CD14-positive monocyte (primary cell): Measurements from ENCODE around the gene ZNF48. TPM values are rescaled to one million over a fixed set of nuclear protein-coding genes. Genes with fewer than 3 reads are reported as not detected.
"Not testable (repeated sequence)": the region's sequence is repeated elsewhere in the genome, so short reads cannot be mapped to it uniquely, and the experiment has no call there.

ENCODE experiments used
- DNase-seq, 3 donors: peaks; one replicate each; pipeline ENCODE4 v3.0.0-alpha.2; 2011 to 2022
- H2AFZ ChIP-seq: 2 replicates; pipeline ENCODE4 v1.6.0; 2012; ENCODE audit warnings: mild to moderate bottlenecking, low read depth, low read length, inconsistent platforms; ENCODE audit not compliant: insufficient read depth, poor library complexity, severe bottlenecking
- H3K27ac ChIP-seq, 2 donors: 1 replicate in 1 of 2; 2 replicates in 1 of 2; pipeline ENCODE4 v1.5.1; 2012 to 2013; ENCODE audit warnings: low read length in 2 of 2, control low read depth in 1 of 2, inconsistent platforms in 1 of 2, low read depth in 1 of 2, mild to moderate bottlenecking in 1 of 2
- H3K27me3 ChIP-seq, 2 donors: one replicate each; pipeline versions ENCODE4 v1.6.0 to v1.6.1; 2011 to 2013; ENCODE audit warnings: low read length in 2 of 2; ENCODE audit not compliant: control insufficient read depth in 2 of 2, insufficient read depth in 2 of 2
- H3K36me3 ChIP-seq, 2 donors: replicated peaks in 1 of 2; 1 replicate in 1 of 2; 2 replicates in 1 of 2; pipeline versions ENCODE4 v1.5.1 to v1.6.1; 2012 to 2013; ENCODE audit warnings: low read length in 2 of 2, control low read depth in 1 of 2, inconsistent platforms in 1 of 2, mild to moderate bottlenecking in 1 of 2; ENCODE audit not compliant: insufficient read depth in 2 of 2, control insufficient read depth in 1 of 2
- H3K4me1 ChIP-seq, 2 donors: 1 replicate in 1 of 2; 2 replicates in 1 of 2; pipeline versions ENCODE4 v1.5.1 to v1.6.1; 2012 to 2013; ENCODE audit warnings: low read length in 2 of 2, control low read depth in 1 of 2, inconsistent platforms in 1 of 2, mild to moderate bottlenecking in 1 of 2, moderate library complexity in 1 of 2; ENCODE audit not compliant: insufficient read depth in 2 of 2, control insufficient read depth in 1 of 2
- H3K4me2 ChIP-seq: replicated peaks from 2 replicates; pipeline ENCODE3; 2012; ENCODE audit warnings: low read length, moderate library complexity, mild to moderate bottlenecking; ENCODE audit not compliant: poor library complexity, severe bottlenecking; ENCODE audit errors: extremely low read depth
- H3K4me3 ChIP-seq, 3 experiments: fragments of 200-600 bp in 1 of 3; sonication (generic) in 1 of 3; replicated peaks in 1 of 3; 1 replicate in 2 of 3; 2 replicates in 1 of 3; pipeline ENCODE4 v1.5.1; 2011 to 2013; ENCODE audit warnings: low read length in 3 of 3, mild to moderate bottlenecking in 3 of 3, control low read depth in 2 of 3, low read depth in 2 of 3, inconsistent platforms in 1 of 3, moderate library complexity in 1 of 3
- H3K79me2 ChIP-seq: 2 replicates; pipeline ENCODE4 v1.6.0; 2012; ENCODE audit warnings: mild to moderate bottlenecking, control low read depth, inconsistent platforms, low read length, moderate library complexity; ENCODE audit not compliant: insufficient read depth
- H3K9ac ChIP-seq: 2 replicates; pipeline ENCODE4 v1.6.0; 2017; ENCODE audit warnings: low read length, mild to moderate bottlenecking; ENCODE audit not compliant: insufficient read depth, poor library complexity, severe bottlenecking
- H3K9me3 ChIP-seq, 2 donors: replicated peaks in 1 of 2; 1 replicate in 1 of 2; 2 replicates in 1 of 2; pipeline versions ENCODE4 v1.5.1 to v1.6.1; 2012 to 2013; ENCODE audit warnings: low read length in 2 of 2, control low read depth in 1 of 2; ENCODE audit not compliant: control insufficient read depth in 1 of 2, insufficient read depth in 1 of 2
- H4K20me1 ChIP-seq: 2 replicates; pipeline ENCODE4 v1.6.0; 2012; ENCODE audit warnings: mild to moderate bottlenecking, low read length, control low read depth, moderate library complexity; ENCODE audit not compliant: insufficient read depth
- H3K27ac Mint-ChIP-seq, 7 donors: one replicate each; pipeline ENCODE4 v1.8.0; 2020; ENCODE audit warnings: mild to moderate bottlenecking in 7 of 7, mixed read lengths in 7 of 7, moderate library complexity in 6 of 7, inconsistent platforms in 2 of 7
- H3K27me3 Mint-ChIP-seq, 3 donors: one replicate each; pipeline ENCODE4 v1.8.0; 2021 to 2022; ENCODE audit warnings: low read depth in 3 of 3, mild to moderate bottlenecking in 3 of 3, mixed read lengths in 3 of 3, moderate library complexity in 3 of 3, inconsistent platforms in 1 of 3
- H3K36me3 Mint-ChIP-seq, 2 donors: one replicate each; pipeline ENCODE4 v1.8.0; 2020; ENCODE audit warnings: mixed read lengths in 2 of 2, inconsistent platforms in 1 of 2, mild to moderate bottlenecking in 1 of 2
- H3K4me1 Mint-ChIP-seq: one replicate; pipeline ENCODE4 v1.8.0; 2020; ENCODE audit warnings: mild to moderate bottlenecking, mixed read lengths
- H3K4me3 Mint-ChIP-seq, 2 donors: one replicate each; pipeline ENCODE4 v1.8.0; 2020; ENCODE audit warnings: mild to moderate bottlenecking in 2 of 2, mixed read lengths in 2 of 2, moderate library complexity in 1 of 2
- H3K9me3 Mint-ChIP-seq, 7 donors: one replicate each; pipeline ENCODE4 v1.8.0; 2020 to 2022; ENCODE audit warnings: mixed read lengths in 7 of 7, mild to moderate bottlenecking in 6 of 7, moderate library complexity in 6 of 7, inconsistent platforms in 2 of 7
- CTCF ChIP-seq: fragments of 200-600 bp; IDR thresholded peaks from one replicate; pipeline ENCODE4 v1.8.0; 2022; ENCODE audit warnings: antibody characterized with exemption, mild to moderate bottlenecking
- WGBS: methylation state at CpG from one replicate; pipeline ENCODE4 v1.1.5; 2013; ENCODE audit warnings: missing lambda C conversion rate; ENCODE audit not compliant: insufficient coverage; 5-methylcytosine and 5-hydroxymethylcytosine counted together
- intact Hi-C, 2 donors: fragments of 100-400 bp; cut with micrococcal nuclease; formaldehyde crosslinking; loops; one replicate each; pipeline versions ENCODE4 v1.15.0 to v1.15.1; 2023
- polyA plus RNA-seq, 3 donors: library from polyadenylated mRNA; depleted of rRNA in 1 of 3; unstranded in 2 of 3; stranded (reverse) in 1 of 3; fragments of 300-500 nt in 2 of 3; fragments of >200 nt in 1 of 3; fragmentation: Illumina TruSeq in 2 of 3; gene quantifications; 1 replicate in 2 of 3; 2 replicates in 1 of 3; pipeline ENCODE4 v1.2.3, GENCODE V29; 2012 to 2021

Gene ZNF48
- polyA plus RNA-seq, 3 donors = 0.67 to 1.4 (median 0.93) TPM

- peak overlapping the region in 3 of 7 donors; percentile 18 to 68 (median 20) for H3K27ac Mint-ChIP-seq
- no peak for DNase-seq
- intact Hi-C loops = loop anchor here in 1 of 2 donors (2.0 kb wide), 1 partner anchor 14 kb away; no protein-coding TSS in a partner anchor
- Histone ChIP-seq H4K20me1 (no peaks in the 10 kb centered on the region), H3K36me3 (no peaks in the 10 kb centered on the region), H3K9me3 (no peaks in the 10 kb centered on the region), H2AFZ (peak overlapping the region; percentile 90), H3K4me1 (peaks cover 8 to 16% of the 10 kb centered on the region in 2 donors), H3K27ac (no peak overlapping the region), H3K9ac (peak overlapping the region; percentile 62), H3K27me3 (no peaks in the 10 kb centered on the region), H3K79me2 (no peaks in the 10 kb centered on the region), H3K4me2 (peak overlapping the region; percentile 79), H3K4me3 (peak overlapping the region; percentile 27 to 80 (median 46))
- peak overlapping the region; percentile 84 to 91 for H3K4me3 Mint-ChIP-seq
- H3K27me3 Mint-ChIP-seq = peaks cover 8 to 27% (median 11%) of the 10 kb centered on the region in 3 donors
- H3K36me3 Mint-ChIP-seq = peaks cover 5 to 13% of the 10 kb centered on the region in 2 donors
- no peaks in the 10 kb centered on the region for H3K9me3 Mint-ChIP-seq
- peaks cover 23% of the 10 kb centered on the region for H3K4me1 Mint-ChIP-seq
- TF ChIP-seq CTCF = no peak
- WGBS = 31% methylated on average over 25 of the region's 31 CpGs
Observed at GRCh38 chr16:30394592-30395154, 547 bp upstream of the ZNF48 start.

GRCh38 chr16:30395992-30396585, 869 bp downstream of the ZNF48 start:
- no peak for DNase-seq
- H2AFZ ChIP-seq = peak overlapping the region; percentile 90
- Mint-ChIP-seq H3K36me3 (peaks cover 5 to 13% of the 10 kb centered on the region in 2 donors), H3K27me3 (peaks cover 7 to 30% (median 12%) of the 10 kb centered on the region in 3 donors), H3K4me1 (peaks cover 32% of the 10 kb centered on the region), H3K4me3 (peak overlapping the region; percentile 84 to 90), H3K9me3 (no peaks in the 10 kb centered on the region), H3K27ac (peak overlapping the region in 2 of 7 donors; percentile 31 to 33)
- no peaks in the 10 kb centered on the region for H3K36me3 ChIP-seq
- intact Hi-C loops = loop anchor here in 1 of 2 donors (2.0 kb wide), 1 partner anchor 15 kb away; no protein-coding TSS in a partner anchor
- H3K9ac ChIP-seq = peak overlapping the region; percentile 62
- no peaks in the 10 kb centered on the region for H3K79me2 ChIP-seq
- TF ChIP-seq CTCF = no peak
- peak overlapping the region; percentile 79 for H3K4me2 ChIP-seq
- peaks cover 21 to 30% of the 10 kb centered on the region in 2 donors for H3K4me1 ChIP-seq
- no peaks in the 10 kb centered on the region for H4K20me1 ChIP-seq
- 8% methylated on average over 8 of the region's 13 CpGs for WGBS
- H3K27ac ChIP-seq = no peak overlapping the region
- H3K9me3 ChIP-seq = no peaks in the 10 kb centered on the region
- H3K4me3 ChIP-seq = peak overlapping the region; percentile 42 to 80 (median 46)
- no peaks in the 10 kb centered on the region for H3K27me3 ChIP-seq

GRCh38 chr16:30396627-30397026, 1.4 kb downstream of the ZNF48 start:
- DNase-seq, H3K9me3 ChIP-seq, H3K36me3 ChIP-seq, H3K4me3 ChIP-seq, H3K9me3 Mint-ChIP-seq, H2AFZ ChIP-seq, H3K79me2 ChIP-seq, H3K9ac ChIP-seq, H3K27ac ChIP-seq, H4K20me1 ChIP-seq, H3K27me3 ChIP-seq, H3K27ac Mint-ChIP-seq, intact Hi-C loops: not testable (repeated sequence)
- H3K27me3 Mint-ChIP-seq = peaks cover 7 to 28% (median 11%) of the 10 kb centered on the region in 3 donors
- peaks cover 5 to 13% of the 10 kb centered on the region in 2 donors for H3K36me3 Mint-ChIP-seq
- H3K4me3 Mint-ChIP-seq = peak overlapping the region in 1 of 2 donors; percentile 84
- Histone ChIP-seq H3K4me2 (peak overlapping the region; percentile 79), H3K4me1 (peaks cover 21 to 31% of the 10 kb centered on the region in 2 donors)
- H3K4me1 Mint-ChIP-seq = peaks cover 36% of the 10 kb centered on the region
- WGBS = 100% methylated on average over 1 of the region's 4 CpGs
